ENCODE data around the gene ADGRL3. TPM values are rescaled to one million over a fixed set of nuclear protein-coding genes. Genes with fewer than 3 reads are reported as not detected.

The ADGRL3 gene
- total and polyA plus RNA-seq, 7 donors, result 0.06 to 2.8 (median 0.42) TPM

- WGBS, 3 donors, result 96 to 100% (median 97%) methylated on average over 1 of the region's 1 CpG
- TF ChIP-seq, protein P1, sequence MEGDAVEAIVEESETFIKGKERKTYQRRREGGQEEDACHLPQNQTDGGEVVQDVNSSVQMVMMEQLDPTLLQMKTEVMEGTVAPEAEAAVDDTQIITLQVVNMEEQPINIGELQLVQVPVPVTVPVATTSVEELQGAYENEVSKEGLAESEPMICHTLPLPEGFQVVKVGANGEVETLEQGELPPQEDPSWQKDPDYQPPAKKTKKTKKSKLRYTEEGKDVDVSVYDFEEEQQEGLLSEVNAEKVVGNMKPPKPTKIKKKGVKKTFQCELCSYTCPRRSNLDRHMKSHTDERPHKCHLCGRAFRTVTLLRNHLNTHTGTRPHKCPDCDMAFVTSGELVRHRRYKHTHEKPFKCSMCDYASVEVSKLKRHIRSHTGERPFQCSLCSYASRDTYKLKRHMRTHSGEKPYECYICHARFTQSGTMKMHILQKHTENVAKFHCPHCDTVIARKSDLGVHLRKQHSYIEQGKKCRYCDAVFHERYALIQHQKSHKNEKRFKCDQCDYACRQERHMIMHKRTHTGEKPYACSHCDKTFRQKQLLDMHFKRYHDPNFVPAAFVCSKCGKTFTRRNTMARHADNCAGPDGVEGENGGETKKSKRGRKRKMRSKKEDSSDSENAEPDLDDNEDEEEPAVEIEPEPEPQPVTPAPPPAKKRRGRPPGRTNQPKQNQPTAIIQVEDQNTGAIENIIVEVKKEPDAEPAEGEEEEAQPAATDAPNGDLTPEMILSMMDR (IDR thresholded peaks at IDR 0.05), result no peak
- H3K36me3 ChIP-seq (ENCODE audit: insufficient read depth in 1 of 2, low read depth in 1 of 2), result no peaks in the 10 kb centered on the region
- no peaks in the 10 kb centered on the region for H3K4me1 ChIP-seq
- H3K9me3 ChIP-seq, result no peaks in the 10 kb centered on the region
- DNase-seq (no peak), ATAC-seq (no peak)
- H3K27ac ChIP-seq, result no peak overlapping the region
- no peaks in the 10 kb centered on the region for H3K27me3 ChIP-seq (ENCODE audit: insufficient read depth in 3 of 3, low read length in 2 of 3)
- intact Hi-C loops (cut with DNase I), result no loop called here
- no peak overlapping the region for H3K4me3 ChIP-seq
These were observed 74.2 kb downstream of the ADGRL3 start for GRCh38 chr4:61274286-61274685.

- Histone ChIP-seq H3K4me3 (no peak overlapping the region), H3K27me3 (ENCODE audit: insufficient read depth in 3 of 3, low read length in 2 of 3) (no peaks in the 10 kb centered on the region), H3K9me3 (no peaks in the 10 kb centered on the region), H3K4me1 (no peaks in the 10 kb centered on the region), H3K27ac (no peak overlapping the region), H3K36me3 (ENCODE audit: insufficient read depth in 1 of 2, low read depth in 1 of 2) (no peaks in the 10 kb centered on the region)
- ATAC-seq (no peak), DNase-seq (no peak)
- intact Hi-C loops (cut with DNase I), result no loop called here
- WGBS, 3 donors, result 80 to 87% (median 84%) methylated on average over 2 of the region's 2 CpGs
- TF ChIP-seq, protein P1 (IDR thresholded peaks at IDR 0.05), result no peak
These were observed 75.1 kb downstream of the ADGRL3 start for GRCh38 chr4:61275241-61275640.

DNA sequence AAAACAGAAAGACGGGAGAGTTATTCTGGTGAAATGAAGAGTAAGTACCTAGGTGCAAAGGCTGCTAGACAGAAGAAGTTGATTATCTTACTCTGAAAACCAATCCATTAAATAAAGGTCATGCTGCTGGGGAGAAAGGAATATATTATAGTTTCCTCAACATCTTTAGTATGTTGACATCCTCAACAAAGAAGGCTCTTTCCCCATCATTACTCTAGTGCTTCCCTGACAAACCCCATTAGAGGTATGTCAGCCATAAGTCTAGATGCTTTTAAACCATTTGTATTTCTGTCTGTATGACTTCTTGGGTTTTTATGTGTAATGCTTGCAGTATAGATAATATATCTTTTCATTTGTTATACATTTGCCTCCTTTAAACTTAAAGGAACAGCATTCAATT lies 75.9 kb downstream of the ADGRL3 start:
- no peak for DNase-seq
- TF ChIP-seq, protein P1 (IDR thresholded peaks at IDR 0.05), result no peak
- no peak overlapping the region for H3K4me3 ChIP-seq
- no peak for ATAC-seq
- H3K36me3 ChIP-seq (ENCODE audit: insufficient read depth in 1 of 2, low read depth in 1 of 2), result no peaks in the 10 kb centered on the region
- 82 to 96% (median 92%) methylated on average over 1 of the region's 1 CpG for WGBS, 3 donors
- H3K27me3 ChIP-seq (ENCODE audit: insufficient read depth in 3 of 3, low read length in 2 of 3), result no peaks in the 10 kb centered on the region
- no peak overlapping the region for H3K27ac ChIP-seq
- no peaks in the 10 kb centered on the region for H3K4me1 ChIP-seq
- H3K9me3 ChIP-seq, result no peaks in the 10 kb centered on the region
- intact Hi-C loops (cut with DNase I), result no loop called here

GRCh38 chr4:61277785-61278760 lies 77.9 kb downstream of the ADGRL3 start:
- Histone ChIP-seq H3K9me3 (no peaks in the 10 kb centered on the region), H3K4me1 (no peaks in the 10 kb centered on the region), H3K27ac (no peak overlapping the region), H3K27me3 (ENCODE audit: insufficient read depth in 3 of 3, low read length in 2 of 3) (no peaks in the 10 kb centered on the region), H3K36me3 (ENCODE audit: insufficient read depth in 1 of 2, low read depth in 1 of 2) (no peaks in the 10 kb centered on the region), H3K4me3 (no peak overlapping the region)
- ATAC-seq (no peak), DNase-seq (no peak)
- 54 to 63% (median 55%) methylated on average over 5 of the region's 5 CpGs for WGBS, 3 donors
- TF ChIP-seq, protein P1 (IDR thresholded peaks at IDR 0.05), result no peak
- intact Hi-C loops (cut with DNase I), result no loop called here

All from psoas muscle (tissue), 8 donors.